GM23338 (cell line): Measurements from ENCODE around the gene ZNF592.

Source experiments
- CTCF ChIP-seq, 2 experiments: fragments of 200-600 bp in 1 of 2; sonication (generic) in 1 of 2; conservative IDR thresholded peaks; 2 replicates each; pipeline versions ENCODE4 v1.5.1 to v1.6.1; 2016 to 2017; ENCODE audit warnings: antibody characterized with exemption in 2 of 2, low read depth in 2 of 2, mild to moderate bottlenecking in 2 of 2, moderate library complexity in 1 of 2
- EZH2 ChIP-seq: fragments of 200-600 bp; sonication (generic); IDR thresholded peaks from one replicate; pipeline ENCODE4 v1.8.0; 2017; ENCODE audit warnings: antibody characterized with exemption, mild to moderate bottlenecking, low read depth; ENCODE audit not compliant: unreplicated experiment
- TF ChIP-seq, protein P1 (sequence below): IDR thresholded peaks from one replicate; pipeline ENCODE4 v1.6.1; 2018; ENCODE audit warnings: antibody characterized with exemption; ENCODE audit not compliant: unreplicated experiment

- no peak for TF ChIP-seq CTCF (conservative IDR thresholded peaks at IDR 0.05; ENCODE audit: low read depth in 2 of 2)
- TF ChIP-seq, protein P1, sequence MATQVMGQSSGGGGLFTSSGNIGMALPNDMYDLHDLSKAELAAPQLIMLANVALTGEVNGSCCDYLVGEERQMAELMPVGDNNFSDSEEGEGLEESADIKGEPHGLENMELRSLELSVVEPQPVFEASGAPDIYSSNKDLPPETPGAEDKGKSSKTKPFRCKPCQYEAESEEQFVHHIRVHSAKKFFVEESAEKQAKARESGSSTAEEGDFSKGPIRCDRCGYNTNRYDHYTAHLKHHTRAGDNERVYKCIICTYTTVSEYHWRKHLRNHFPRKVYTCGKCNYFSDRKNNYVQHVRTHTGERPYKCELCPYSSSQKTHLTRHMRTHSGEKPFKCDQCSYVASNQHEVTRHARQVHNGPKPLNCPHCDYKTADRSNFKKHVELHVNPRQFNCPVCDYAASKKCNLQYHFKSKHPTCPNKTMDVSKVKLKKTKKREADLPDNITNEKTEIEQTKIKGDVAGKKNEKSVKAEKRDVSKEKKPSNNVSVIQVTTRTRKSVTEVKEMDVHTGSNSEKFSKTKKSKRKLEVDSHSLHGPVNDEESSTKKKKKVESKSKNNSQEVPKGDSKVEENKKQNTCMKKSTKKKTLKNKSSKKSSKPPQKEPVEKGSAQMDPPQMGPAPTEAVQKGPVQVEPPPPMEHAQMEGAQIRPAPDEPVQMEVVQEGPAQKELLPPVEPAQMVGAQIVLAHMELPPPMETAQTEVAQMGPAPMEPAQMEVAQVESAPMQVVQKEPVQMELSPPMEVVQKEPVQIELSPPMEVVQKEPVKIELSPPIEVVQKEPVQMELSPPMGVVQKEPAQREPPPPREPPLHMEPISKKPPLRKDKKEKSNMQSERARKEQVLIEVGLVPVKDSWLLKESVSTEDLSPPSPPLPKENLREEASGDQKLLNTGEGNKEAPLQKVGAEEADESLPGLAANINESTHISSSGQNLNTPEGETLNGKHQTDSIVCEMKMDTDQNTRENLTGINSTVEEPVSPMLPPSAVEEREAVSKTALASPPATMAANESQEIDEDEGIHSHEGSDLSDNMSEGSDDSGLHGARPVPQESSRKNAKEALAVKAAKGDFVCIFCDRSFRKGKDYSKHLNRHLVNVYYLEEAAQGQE: no peak
- TF ChIP-seq EZH2: no peak
Observed at GRCh38 chr15:84830036-84830435, 81.6 kb downstream of the ZNF592 start.
